ENCODE results near the gene PRR15L.
"Not testable (repeated sequence)": the region's sequence is repeated elsewhere in the genome, so short reads cannot be mapped to it uniquely, and the experiment has no call there.

Gene PRR15L

GRCh38 chr17:47997586-47997985 is 39.9 kb upstream of the PRR15L start:
- Histone ChIP-seq H3K9ac (ENCODE audit: low read length in 2 of 2) (no peak overlapping the region), H3K36me3 (ENCODE audit: control insufficient read depth in 2 of 2, insufficient read depth in 2 of 2, low read length in 2 of 2) (no peaks in the 10 kb centered on the region), H3K4me3 (ENCODE audit: low read length in 2 of 2) (no peak overlapping the region), H3K27ac (ENCODE audit: low read length) (no peak overlapping the region), H3K27me3 (ENCODE audit: control insufficient read depth in 1 of 2, insufficient read depth in 2 of 2, low read length in 2 of 2) (peaks cover 0 to 5% of the 10 kb centered on the region in 2 donors), H3K9me3 (ENCODE audit: control insufficient read depth in 2 of 2, low read length in 2 of 2) (no peaks in the 10 kb centered on the region), H3K4me1 (ENCODE audit: control insufficient read depth, insufficient read depth, low read length) (peaks cover 3% of the 10 kb centered on the region)

GRCh38 chr17:47996201-47996600 is 38.5 kb upstream of the PRR15L start:
- H3K4me3 ChIP-seq (ENCODE audit: low read length in 2 of 2) = no peak overlapping the region
- no peaks in the 10 kb centered on the region for H3K9me3 ChIP-seq (ENCODE audit: control insufficient read depth in 2 of 2, low read length in 2 of 2)
- H3K27ac ChIP-seq (ENCODE audit: low read length) = no peak overlapping the region
- no peaks in the 10 kb centered on the region for H3K36me3 ChIP-seq (ENCODE audit: control insufficient read depth in 2 of 2, insufficient read depth in 2 of 2, low read length in 2 of 2)
- H3K9ac ChIP-seq (ENCODE audit: low read length in 2 of 2) = no peak overlapping the region
- H3K4me1 ChIP-seq (ENCODE audit: control insufficient read depth, insufficient read depth, low read length) = no peaks in the 10 kb centered on the region
- H3K27me3 ChIP-seq (ENCODE audit: control insufficient read depth in 1 of 2, insufficient read depth in 2 of 2, low read length in 2 of 2) = peaks cover 0 to 5% of the 10 kb centered on the region in 2 donors

- no peak overlapping the region for H3K27ac ChIP-seq (ENCODE audit: low read length)
- no peak overlapping the region for H3K9ac ChIP-seq (ENCODE audit: low read length in 2 of 2)
- no peaks in the 10 kb centered on the region for H3K4me1 ChIP-seq (ENCODE audit: control insufficient read depth, insufficient read depth, low read length)
- no peaks in the 10 kb centered on the region for H3K36me3 ChIP-seq (ENCODE audit: control insufficient read depth in 2 of 2, insufficient read depth in 2 of 2, low read length in 2 of 2)
- H3K9me3 ChIP-seq (ENCODE audit: control insufficient read depth in 2 of 2, low read length in 2 of 2) = no peaks in the 10 kb centered on the region
- peaks cover 0 to 5% of the 10 kb centered on the region in 2 donors for H3K27me3 ChIP-seq (ENCODE audit: control insufficient read depth in 1 of 2, insufficient read depth in 2 of 2, low read length in 2 of 2)
- no peak overlapping the region for H3K4me3 ChIP-seq (ENCODE audit: low read length in 2 of 2)
These were observed 37.7 kb upstream of the PRR15L start for GRCh38 chr17:47995241-47995935.

- Histone ChIP-seq H3K4me1 (ENCODE audit: control insufficient read depth, insufficient read depth, low read length) (no peaks in the 10 kb centered on the region), H3K4me3 (ENCODE audit: low read length in 2 of 2) (no peak overlapping the region), H3K27ac (ENCODE audit: low read length) (no peak overlapping the region), H3K27me3 (ENCODE audit: control insufficient read depth in 1 of 2, insufficient read depth in 2 of 2, low read length in 2 of 2) (peaks cover 0 to 5% of the 10 kb centered on the region in 2 donors), H3K36me3 (ENCODE audit: control insufficient read depth in 2 of 2, insufficient read depth in 2 of 2, low read length in 2 of 2) (no peaks in the 10 kb centered on the region), H3K9ac (ENCODE audit: low read length in 2 of 2) (no peak overlapping the region), H3K9me3 (ENCODE audit: control insufficient read depth in 2 of 2, low read length in 2 of 2) (no peaks in the 10 kb centered on the region)
These were observed 37.0 kb upstream of the PRR15L start for GRCh38 chr17:47994724-47995123.

DNA sequence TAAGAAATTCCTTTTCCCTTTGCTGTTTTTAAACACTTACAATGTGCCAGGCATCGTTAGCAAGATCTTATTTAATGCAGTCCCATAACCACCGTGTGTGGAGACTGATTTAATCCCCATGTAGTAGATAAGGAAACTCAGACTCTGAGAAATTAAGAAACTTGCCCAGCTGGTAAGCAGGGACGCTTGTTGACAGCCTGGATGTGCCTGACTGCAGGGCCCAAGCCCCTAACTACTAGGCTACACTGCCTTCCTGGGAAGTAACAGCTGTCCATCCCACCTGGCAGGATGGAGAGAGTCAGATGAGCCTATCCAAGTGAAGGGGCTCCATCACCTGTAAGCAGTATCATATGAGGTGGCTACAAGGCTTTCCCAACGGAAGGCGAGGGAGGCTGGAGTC is 36.3 kb upstream of the PRR15L start:
- Histone ChIP-seq H3K36me3 (ENCODE audit: control insufficient read depth in 2 of 2, insufficient read depth in 2 of 2, low read length in 2 of 2) (no peaks in the 10 kb centered on the region), H3K27me3 (ENCODE audit: control insufficient read depth in 1 of 2, insufficient read depth in 2 of 2, low read length in 2 of 2) (peaks cover 0 to 5% of the 10 kb centered on the region in 2 donors), H3K9ac (ENCODE audit: low read length in 2 of 2) (no peak overlapping the region), H3K4me3 (ENCODE audit: low read length in 2 of 2) (no peak overlapping the region), H3K27ac (ENCODE audit: low read length) (no peak overlapping the region), H3K9me3 (ENCODE audit: control insufficient read depth in 2 of 2, low read length in 2 of 2) (no peaks in the 10 kb centered on the region), H3K4me1 (ENCODE audit: control insufficient read depth, insufficient read depth, low read length) (no peaks in the 10 kb centered on the region)

GRCh38 chr17:47993031-47993564 is 35.4 kb upstream of the PRR15L start:
- Histone ChIP-seq H3K9ac (ENCODE audit: low read length in 2 of 2) (no peak overlapping the region), H3K4me1 (ENCODE audit: control insufficient read depth, insufficient read depth, low read length) (no peaks in the 10 kb centered on the region), H3K4me3 (ENCODE audit: low read length in 2 of 2) (no peak overlapping the region), H3K27me3 (ENCODE audit: control insufficient read depth in 1 of 2, insufficient read depth in 2 of 2, low read length in 2 of 2) (peaks cover 0 to 5% of the 10 kb centered on the region in 2 donors), H3K9me3 (ENCODE audit: control insufficient read depth in 2 of 2, low read length in 2 of 2) (no peaks in the 10 kb centered on the region), H3K27ac (ENCODE audit: low read length) (no peak overlapping the region), H3K36me3 (ENCODE audit: control insufficient read depth in 2 of 2, insufficient read depth in 2 of 2, low read length in 2 of 2) (no peaks in the 10 kb centered on the region)

- H3K36me3 ChIP-seq (ENCODE audit: control insufficient read depth in 2 of 2, insufficient read depth in 2 of 2, low read length in 2 of 2) = no peaks in the 10 kb centered on the region
- no peaks in the 10 kb centered on the region for H3K9me3 ChIP-seq (ENCODE audit: control insufficient read depth in 2 of 2, low read length in 2 of 2)
- peaks cover 6% of the 10 kb centered on the region for H3K4me1 ChIP-seq (ENCODE audit: control insufficient read depth, insufficient read depth, low read length)
- no peak overlapping the region for H3K4me3 ChIP-seq (ENCODE audit: low read length in 2 of 2)
- no peak overlapping the region for H3K9ac ChIP-seq (ENCODE audit: low read length in 2 of 2)
- H3K27me3 ChIP-seq (ENCODE audit: control insufficient read depth in 1 of 2, insufficient read depth in 2 of 2, low read length in 2 of 2) = peaks cover 0 to 5% of the 10 kb centered on the region in 2 donors
- no peak overlapping the region for H3K27ac ChIP-seq (ENCODE audit: low read length)
These were observed 34.5 kb upstream of the PRR15L start for GRCh38 chr17:47992216-47992615.

DNA sequence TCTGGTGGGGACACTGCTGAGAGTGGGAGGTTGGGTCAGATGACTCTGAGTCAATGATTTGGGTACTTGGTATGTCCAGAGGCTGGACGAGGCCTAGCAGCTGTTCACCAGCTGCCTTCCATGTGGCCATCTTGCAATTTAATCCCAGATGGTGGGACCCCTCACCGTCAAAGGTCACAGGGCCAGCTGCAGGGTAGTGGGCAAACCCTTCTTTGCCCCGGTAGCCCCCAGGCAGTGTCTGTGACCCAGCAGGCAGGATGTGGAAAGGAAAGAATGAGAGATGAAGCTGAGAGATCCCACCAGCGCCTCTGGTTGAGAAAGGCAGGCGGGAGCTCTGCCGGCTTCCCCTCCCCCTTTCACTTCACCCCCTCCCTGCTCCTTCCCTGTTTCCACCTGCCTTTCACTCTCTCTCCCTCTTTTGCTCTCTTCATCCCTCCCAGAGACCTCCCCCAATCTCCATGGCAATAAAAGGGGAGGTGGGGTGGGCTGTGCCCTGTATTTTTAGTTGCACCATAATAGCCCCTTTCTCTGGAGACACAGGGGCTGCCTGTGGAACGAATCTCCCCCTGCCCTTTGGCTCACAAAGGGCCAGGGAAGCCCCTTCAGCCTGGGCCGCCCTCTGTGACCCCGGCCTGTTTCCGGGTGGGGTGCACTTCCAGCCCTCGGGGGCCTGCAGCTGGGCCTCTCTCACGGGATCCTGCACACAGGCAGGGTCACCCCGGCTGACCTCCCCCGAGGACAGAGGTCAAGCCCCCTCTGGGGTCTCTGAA is 33.5 kb upstream of the PRR15L start:
- H3K4me3 ChIP-seq (ENCODE audit: low read length in 2 of 2) = no peak overlapping the region
- H3K36me3 ChIP-seq (ENCODE audit: control insufficient read depth in 2 of 2, insufficient read depth in 2 of 2, low read length in 2 of 2) = no peaks in the 10 kb centered on the region
- H3K27ac ChIP-seq (ENCODE audit: low read length) = no peak overlapping the region
- H3K9ac ChIP-seq (ENCODE audit: low read length in 2 of 2) = no peak overlapping the region
- peaks cover 0 to 5% of the 10 kb centered on the region in 2 donors for H3K27me3 ChIP-seq (ENCODE audit: control insufficient read depth in 1 of 2, insufficient read depth in 2 of 2, low read length in 2 of 2)
- no peaks in the 10 kb centered on the region for H3K9me3 ChIP-seq (ENCODE audit: control insufficient read depth in 2 of 2, low read length in 2 of 2)
- H3K4me1 ChIP-seq (ENCODE audit: control insufficient read depth, insufficient read depth, low read length) = peaks cover 10% of the 10 kb centered on the region

DNA sequence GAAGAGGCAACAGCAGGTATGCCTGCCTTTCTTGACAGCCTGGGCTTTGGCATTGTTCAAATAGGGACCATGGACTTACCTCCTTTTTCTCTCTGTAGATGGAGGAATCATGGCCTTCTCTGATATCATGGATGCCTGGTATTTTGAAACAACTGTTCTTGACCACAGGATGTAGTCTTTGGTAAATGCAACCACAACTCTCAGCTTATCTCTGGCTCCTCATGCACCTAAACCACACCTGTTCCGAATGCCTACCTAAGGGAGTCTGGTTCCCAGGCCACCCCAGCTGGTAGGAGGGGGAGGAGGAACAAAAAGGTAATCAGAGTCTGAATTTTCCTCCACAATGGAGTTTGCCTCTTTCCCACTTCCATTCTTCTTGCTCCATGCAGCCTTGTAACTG is 32.0 kb upstream of the PRR15L start:
- Histone ChIP-seq H3K4me1 (ENCODE audit: control insufficient read depth, insufficient read depth, low read length) (peaks cover 10% of the 10 kb centered on the region), H3K9me3 (ENCODE audit: control insufficient read depth in 2 of 2, low read length in 2 of 2) (no peaks in the 10 kb centered on the region), H3K27me3 (ENCODE audit: control insufficient read depth in 1 of 2, insufficient read depth in 2 of 2, low read length in 2 of 2) (peaks cover 0 to 2% of the 10 kb centered on the region in 2 donors), H3K4me3 (ENCODE audit: low read length in 2 of 2) (no peak overlapping the region), H3K36me3 (ENCODE audit: control insufficient read depth in 2 of 2, insufficient read depth in 2 of 2, low read length in 2 of 2) (no peaks in the 10 kb centered on the region), H3K27ac (ENCODE audit: low read length) (no peak overlapping the region), H3K9ac (ENCODE audit: low read length in 2 of 2) (no peak overlapping the region)

DNA sequence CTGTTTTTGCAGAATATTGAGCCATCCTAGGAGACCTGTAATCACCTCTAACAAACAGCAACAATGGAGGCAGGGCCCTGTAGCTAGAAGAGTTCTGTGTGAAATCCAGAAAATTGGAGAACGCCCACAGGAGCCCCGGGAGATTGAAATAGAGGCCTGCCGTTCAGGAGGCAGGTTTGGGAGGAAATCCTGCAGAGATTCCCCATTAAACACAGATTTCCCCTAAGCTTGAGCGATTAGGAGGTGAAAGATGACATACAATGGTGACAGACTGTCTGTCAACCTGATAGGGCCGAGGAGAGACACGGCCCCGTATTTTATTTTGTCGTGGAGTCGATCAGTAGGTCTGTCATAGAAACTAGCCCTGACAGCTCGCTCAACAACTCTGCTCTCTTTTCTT is 31.5 kb upstream of the PRR15L start:
- no peak overlapping the region for H3K4me3 ChIP-seq (ENCODE audit: low read length in 2 of 2)
- no peaks in the 10 kb centered on the region for H3K36me3 ChIP-seq (ENCODE audit: control insufficient read depth in 2 of 2, insufficient read depth in 2 of 2, low read length in 2 of 2)
- no peak overlapping the region for H3K27ac ChIP-seq (ENCODE audit: low read length)
- peaks cover 0 to 1% of the 10 kb centered on the region in 2 donors for H3K27me3 ChIP-seq (ENCODE audit: control insufficient read depth in 1 of 2, insufficient read depth in 2 of 2, low read length in 2 of 2)
- no peak overlapping the region for H3K9ac ChIP-seq (ENCODE audit: low read length in 2 of 2)
- peaks cover 10% of the 10 kb centered on the region for H3K4me1 ChIP-seq (ENCODE audit: control insufficient read depth, insufficient read depth, low read length)
- H3K9me3 ChIP-seq (ENCODE audit: control insufficient read depth in 2 of 2, low read length in 2 of 2) = no peaks in the 10 kb centered on the region

DNA sequence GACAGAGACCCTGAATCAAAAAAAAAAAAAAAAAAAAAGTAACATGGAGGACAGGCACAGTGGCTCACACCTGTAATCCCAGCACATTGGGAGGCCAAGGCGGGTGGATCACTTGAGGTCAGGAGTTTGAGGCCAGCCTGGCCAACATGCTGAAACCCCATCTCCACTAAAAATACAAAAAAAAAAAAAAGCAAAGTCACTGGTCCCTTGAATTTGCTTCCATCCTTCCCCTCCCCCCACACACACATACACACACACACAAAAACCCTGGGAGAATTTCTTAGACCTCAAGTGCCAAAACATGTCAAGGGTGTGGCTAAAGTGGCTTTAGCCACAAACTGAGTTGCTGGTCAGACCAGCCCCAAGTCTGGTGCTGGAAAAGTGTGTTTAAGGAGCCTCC is 30.8 kb upstream of the PRR15L start:
- H3K36me3 ChIP-seq (ENCODE audit: control insufficient read depth in 2 of 2, insufficient read depth in 2 of 2, low read length in 2 of 2); H3K9me3 ChIP-seq (ENCODE audit: control insufficient read depth in 2 of 2, low read length in 2 of 2); H3K9ac ChIP-seq (ENCODE audit: low read length in 2 of 2); H3K27ac ChIP-seq (ENCODE audit: low read length); H3K27me3 ChIP-seq (ENCODE audit: control insufficient read depth in 1 of 2, insufficient read depth in 2 of 2, low read length in 2 of 2); H3K4me3 ChIP-seq (ENCODE audit: low read length in 2 of 2): not testable (repeated sequence)
- peaks cover 10% of the 10 kb centered on the region for H3K4me1 ChIP-seq (ENCODE audit: control insufficient read depth, insufficient read depth, low read length)

Data from stomach smooth muscle (tissue), 2 donors.